HEK293 (cell line): ENCODE measurements around the gene MYL7.

ENCODE experiments used
- MEIS1 ChIP-seq: sonication (generic); formaldehyde crosslinking; IDR thresholded peaks from 2 replicates; pipeline ENCODE4 v1.8.1; 2022; ENCODE audit warnings: missing genetic modification reagents, mild to moderate bottlenecking, borderline replicate concordance
- MYNN ChIP-seq: fragments of 450-650 bp; formaldehyde crosslinking; IDR thresholded peaks from 2 replicates; pipeline ENCODE4 v1.5.1; 2016; ENCODE audit warnings: missing biosample characterization, missing genetic modification characterization, borderline replicate concordance
- ZBTB21 ChIP-seq: fragments of 450-650 bp; formaldehyde crosslinking; IDR thresholded peaks from 2 replicates; pipeline ENCODE4 v1.5.1; 2017; ENCODE audit warnings: missing biosample characterization, missing genetic modification characterization
- ZNF121 ChIP-seq: fragments of 450-650 bp; formaldehyde crosslinking; IDR thresholded peaks from 2 replicates; pipeline ENCODE4 v1.5.1; 2016; ENCODE audit warnings: missing biosample characterization, missing genetic modification characterization
- ZNF140 ChIP-seq: fragments of 450-650 bp; formaldehyde crosslinking; IDR thresholded peaks from 2 replicates; pipeline ENCODE4 v1.5.1; 2016; ENCODE audit warnings: missing biosample characterization, missing genetic modification characterization
- ZNF248 ChIP-seq: fragments of 450-650 bp; formaldehyde crosslinking; IDR thresholded peaks from 2 replicates; pipeline ENCODE4 v1.5.1; 2017; ENCODE audit warnings: missing biosample characterization, missing genetic modification characterization
- ZNF391 ChIP-seq: fragments of 450-650 bp; formaldehyde crosslinking; IDR thresholded peaks from 2 replicates; pipeline ENCODE4 v1.5.1; 2016; ENCODE audit warnings: low read depth, missing biosample characterization, missing genetic modification characterization, borderline replicate concordance
- ZNF785 ChIP-seq: fragments of 450-650 bp; formaldehyde crosslinking; IDR thresholded peaks from 2 replicates; pipeline ENCODE4 v1.5.1; 2016; ENCODE audit warnings: missing biosample characterization, missing genetic modification characterization
- ZSCAN23 ChIP-seq: fragments of 450-650 bp; formaldehyde crosslinking; IDR thresholded peaks from 2 replicates; pipeline ENCODE4 v1.5.1; 2016; ENCODE audit warnings: missing biosample characterization, missing genetic modification characterization
- TF ChIP-seq, protein P1 (sequence below): fragments of 450-650 bp; formaldehyde crosslinking; IDR thresholded peaks from 2 replicates; pipeline ENCODE4 v1.5.1; 2016; ENCODE audit warnings: missing biosample characterization, missing genetic modification characterization

DNA sequence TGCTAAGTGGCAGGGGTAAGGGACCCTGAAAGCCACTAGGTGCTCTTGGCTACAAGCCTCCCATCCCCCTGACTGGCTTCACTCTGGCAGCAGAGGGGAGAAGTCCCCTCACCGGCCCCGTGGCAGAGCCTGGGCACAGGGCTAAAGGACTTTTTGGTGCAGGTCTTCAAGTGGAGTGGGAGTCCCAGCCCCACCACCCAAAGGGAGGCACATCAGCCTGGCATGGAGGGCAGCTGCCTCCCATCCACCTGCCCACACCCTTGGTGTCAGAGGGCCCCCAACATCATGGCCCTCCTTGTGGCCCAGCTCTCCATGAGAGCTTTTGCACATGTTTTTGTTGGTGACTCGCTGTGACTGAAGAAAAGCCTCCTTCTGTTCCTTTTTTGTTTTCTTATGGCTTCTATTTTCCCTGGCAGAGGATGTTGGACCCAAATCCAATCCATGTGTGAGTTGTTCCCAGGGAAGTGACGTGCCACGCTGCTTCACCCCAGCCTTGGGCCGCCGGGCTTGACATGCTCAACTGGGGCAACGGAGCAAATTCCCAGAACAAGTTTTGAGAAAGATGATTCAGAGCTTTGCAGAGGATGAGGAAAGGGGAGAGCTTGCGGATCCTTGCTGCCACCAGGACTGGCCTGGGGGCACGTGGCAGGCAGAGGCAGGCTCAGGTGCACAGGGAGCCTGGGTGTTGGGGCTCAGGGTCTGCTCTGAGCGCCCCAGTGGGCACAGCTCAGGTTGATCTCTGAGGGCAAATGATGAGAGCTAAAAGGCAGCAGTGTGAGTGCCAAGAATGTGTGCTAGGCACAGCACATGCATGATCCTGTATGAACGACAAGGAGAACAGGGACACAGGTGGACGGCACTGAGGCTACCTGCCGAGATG is 38.9 kb downstream of the MYL7 start:
- no peak for TF ChIP-seq ZNF785 (tag by site-specific recombination)
- TF ChIP-seq, protein P1, sequence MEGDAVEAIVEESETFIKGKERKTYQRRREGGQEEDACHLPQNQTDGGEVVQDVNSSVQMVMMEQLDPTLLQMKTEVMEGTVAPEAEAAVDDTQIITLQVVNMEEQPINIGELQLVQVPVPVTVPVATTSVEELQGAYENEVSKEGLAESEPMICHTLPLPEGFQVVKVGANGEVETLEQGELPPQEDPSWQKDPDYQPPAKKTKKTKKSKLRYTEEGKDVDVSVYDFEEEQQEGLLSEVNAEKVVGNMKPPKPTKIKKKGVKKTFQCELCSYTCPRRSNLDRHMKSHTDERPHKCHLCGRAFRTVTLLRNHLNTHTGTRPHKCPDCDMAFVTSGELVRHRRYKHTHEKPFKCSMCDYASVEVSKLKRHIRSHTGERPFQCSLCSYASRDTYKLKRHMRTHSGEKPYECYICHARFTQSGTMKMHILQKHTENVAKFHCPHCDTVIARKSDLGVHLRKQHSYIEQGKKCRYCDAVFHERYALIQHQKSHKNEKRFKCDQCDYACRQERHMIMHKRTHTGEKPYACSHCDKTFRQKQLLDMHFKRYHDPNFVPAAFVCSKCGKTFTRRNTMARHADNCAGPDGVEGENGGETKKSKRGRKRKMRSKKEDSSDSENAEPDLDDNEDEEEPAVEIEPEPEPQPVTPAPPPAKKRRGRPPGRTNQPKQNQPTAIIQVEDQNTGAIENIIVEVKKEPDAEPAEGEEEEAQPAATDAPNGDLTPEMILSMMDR = no peak
- TF ChIP-seq ZNF140 = no peak
- no peak for TF ChIP-seq ZNF248 (tag by site-specific recombination)
- TF ChIP-seq MEIS1 (CRISPR knock-in tag) = no peak
- TF ChIP-seq ZBTB21 = no peak
- TF ChIP-seq ZNF121 (tag by site-specific recombination) = no peak
- no peak for TF ChIP-seq ZSCAN23 (tag by site-specific recombination)
- TF ChIP-seq MYNN = no peak
- no peak for TF ChIP-seq ZNF391 (tag by site-specific recombination)
